ENCODE results near the gene HMGN4.

Gene HMGN4

DNA sequence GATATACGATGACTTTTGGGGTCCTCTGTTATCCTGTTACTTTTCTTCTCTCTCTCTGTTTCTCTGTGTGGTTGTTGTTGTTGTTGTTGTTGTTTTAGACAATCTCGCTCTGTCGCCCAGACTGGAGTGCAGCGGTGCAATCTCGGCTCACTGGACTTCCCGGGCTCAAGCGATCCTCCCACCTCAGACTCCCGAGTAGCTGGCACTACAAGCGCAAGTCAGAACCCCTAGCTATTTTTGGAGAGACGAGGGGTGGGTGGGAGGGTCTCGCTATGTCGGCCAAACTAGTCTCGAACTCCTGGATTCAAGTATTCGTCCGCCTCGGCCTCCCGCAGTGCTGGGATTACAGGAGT is 39.5 kb downstream of the HMGN4 start:
- no peak for DNase-seq (ENCODE audit: low read depth in 2 of 2)

DNA sequence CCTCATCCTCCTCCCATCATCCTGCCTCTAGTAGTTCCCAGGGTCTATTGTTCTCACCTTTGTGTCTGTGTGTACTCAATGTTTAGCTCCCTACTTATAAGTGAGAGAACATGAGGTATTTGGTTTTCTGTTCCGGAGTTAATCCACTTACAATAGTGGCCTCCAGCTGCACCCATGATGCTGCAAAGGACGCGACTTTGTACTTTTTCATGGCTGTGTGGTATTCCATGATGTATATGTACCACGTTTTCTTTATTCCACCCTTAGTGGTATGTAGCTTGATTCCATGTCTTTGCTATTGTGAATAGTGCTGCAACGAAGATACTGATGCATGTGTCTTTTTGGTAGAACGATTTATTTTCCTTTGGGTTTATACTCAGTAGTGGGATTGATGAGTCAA is 40.1 kb downstream of the HMGN4 start:
- no peak for DNase-seq (ENCODE audit: low read depth in 2 of 2)

DNA sequence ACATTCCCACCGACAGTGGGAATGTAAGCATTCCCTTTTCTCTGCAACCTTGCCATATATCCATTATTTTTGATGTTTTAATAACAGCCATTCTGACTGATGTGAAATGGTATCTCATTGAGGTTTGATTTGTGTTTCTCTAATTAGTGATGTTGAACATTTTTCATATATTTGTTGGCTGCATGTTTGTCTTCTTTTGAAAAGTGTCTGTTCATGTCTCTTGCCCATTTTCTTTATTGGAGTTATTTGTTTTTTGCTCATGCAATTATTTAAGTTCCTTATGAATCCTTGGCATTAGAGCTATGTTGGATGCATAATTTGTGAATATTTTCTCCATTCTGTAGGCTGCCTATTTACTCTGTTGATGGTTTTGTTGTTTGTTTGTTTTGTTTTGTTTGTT is 40.6 kb downstream of the HMGN4 start:
- DNase-seq (ENCODE audit: low read depth in 2 of 2): no peak

DNA sequence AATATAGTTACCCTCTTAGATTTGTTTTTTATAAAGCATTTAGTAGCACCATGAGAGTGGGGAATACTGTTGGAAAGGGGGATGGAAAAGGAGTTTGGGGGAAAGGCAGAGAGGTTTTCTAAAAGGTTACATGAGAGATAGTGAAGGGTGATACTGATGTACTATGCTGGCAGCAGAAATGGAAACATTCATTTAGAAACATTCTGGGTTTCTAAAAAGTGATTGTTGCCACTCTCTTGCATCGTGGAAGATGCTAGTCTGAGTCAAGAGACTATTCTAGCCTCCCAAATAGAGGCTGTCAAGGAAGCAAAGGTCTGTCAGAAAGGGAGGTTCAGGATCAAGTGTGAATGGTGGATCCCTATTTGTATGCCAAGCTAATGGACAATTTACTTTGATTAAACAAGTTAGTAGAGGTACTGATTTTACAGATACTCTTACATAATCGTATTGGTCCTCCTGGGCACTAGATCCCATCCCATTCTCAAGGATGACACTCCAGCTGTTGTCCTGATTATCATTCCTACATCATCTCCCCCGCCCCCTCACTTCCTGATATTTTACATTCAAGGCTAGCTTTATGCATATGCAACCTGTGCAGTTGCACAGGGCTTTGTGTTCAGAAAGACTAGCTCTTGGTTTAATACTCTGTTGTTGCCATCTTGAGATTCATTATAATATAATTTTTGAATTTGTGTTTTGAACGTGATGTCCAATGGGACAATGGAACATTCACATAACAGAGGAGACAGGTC is 43.2 kb downstream of the HMGN4 start:
- no peak for DNase-seq (ENCODE audit: low read depth in 2 of 2)

DNA sequence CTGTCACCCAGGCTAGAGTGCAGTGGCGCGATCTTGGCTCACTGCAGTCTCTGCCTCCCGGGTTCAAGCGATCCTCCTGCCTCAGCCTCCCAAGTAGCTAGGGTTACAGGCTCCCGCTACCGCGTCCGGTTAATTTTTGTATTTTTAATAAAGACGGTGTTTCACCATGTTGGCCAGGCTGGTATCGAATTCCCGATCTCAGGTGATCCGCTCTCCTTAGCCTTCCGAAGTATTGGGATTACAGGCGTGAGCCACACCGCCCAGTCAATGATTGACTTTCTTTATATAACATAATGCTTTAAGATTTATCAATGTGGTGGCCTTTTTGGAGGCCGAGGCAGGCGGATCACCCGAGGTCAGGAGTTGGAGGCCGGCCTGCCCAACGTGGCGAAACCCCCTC is 50.8 kb downstream of the HMGN4 start:
- no peak for DNase-seq (ENCODE audit: low read depth in 2 of 2)

DNA sequence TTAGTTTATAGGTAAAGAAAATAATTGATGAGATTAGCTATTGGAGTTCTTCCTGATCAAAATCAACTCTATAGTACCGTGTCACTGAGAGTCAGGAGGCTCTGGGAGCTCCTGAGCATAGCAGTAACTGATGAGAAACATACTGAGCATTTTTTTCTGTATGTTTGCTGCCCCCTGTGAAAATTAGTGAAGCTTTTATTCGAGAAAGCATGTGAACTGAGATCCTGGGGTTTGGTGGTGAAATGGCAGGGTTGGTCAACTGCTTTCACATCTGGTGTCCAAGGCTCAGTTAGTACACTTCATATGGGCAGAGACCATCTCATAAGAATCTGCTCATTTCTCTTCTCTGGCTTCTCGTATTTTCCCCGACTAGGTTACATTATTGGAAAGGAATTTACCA is 54.5 kb downstream of the HMGN4 start:
- DNase-seq (ENCODE audit: low read depth in 2 of 2): no peak

DNA sequence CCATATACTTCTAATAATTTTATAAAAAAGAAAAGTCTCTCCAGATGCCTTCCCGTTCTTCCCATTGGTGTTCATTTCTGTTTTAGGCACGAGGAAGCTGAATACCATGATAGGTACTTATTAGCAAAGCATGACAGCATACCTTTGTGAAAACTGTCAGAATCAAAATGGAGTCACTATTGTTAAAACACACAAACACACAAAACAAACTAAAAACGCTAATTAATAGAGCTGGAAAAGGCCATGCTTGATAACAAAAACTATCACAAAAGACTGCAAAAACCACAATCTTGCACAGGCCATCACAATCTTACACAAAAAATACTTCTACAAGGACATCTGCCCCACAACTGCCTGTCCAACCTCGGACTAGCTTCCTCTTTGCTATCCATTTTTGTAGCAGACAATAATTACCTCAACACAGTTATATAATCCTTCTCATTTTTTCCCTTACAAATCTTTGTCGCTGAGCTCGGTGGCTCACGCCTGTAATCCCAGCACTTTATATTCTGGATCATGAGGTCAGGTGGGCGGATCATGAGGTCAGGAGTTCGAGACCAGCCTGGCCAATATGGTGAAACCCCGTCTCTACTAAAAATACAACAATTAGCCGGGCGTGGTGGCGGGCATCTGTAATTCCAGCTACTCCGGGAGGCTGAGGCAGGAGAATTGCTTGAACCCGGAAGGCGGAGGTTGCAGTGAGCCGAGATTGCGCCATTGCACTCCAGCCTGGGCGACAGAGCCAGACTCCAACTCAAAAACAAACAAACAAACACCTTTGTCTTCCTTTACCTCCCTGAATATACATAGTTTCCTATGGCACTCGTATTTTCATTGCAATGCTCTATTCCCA is 55.3 kb downstream of the HMGN4 start:
- DNase-seq (ENCODE audit: low read depth in 2 of 2): no peak

DNA sequence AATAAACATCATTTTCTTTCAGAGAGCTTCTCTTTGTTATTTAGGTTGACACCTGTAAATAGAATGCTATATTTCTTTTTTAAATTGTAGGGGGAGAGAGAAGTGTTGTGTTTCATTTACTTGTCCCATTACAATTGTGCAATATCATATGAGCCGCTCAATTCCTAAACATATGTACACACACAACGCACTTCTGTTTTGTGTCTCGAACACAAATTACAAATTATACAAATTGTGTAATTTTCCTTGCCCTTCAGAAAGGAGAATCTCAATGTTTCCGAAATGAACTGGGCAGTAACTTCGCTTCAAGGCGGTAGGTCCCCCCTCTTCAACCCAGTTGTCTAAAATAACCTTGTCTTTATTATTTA is 55.9 kb downstream of the HMGN4 start:
- DNase-seq (ENCODE audit: low read depth in 2 of 2): no peak

DNA sequence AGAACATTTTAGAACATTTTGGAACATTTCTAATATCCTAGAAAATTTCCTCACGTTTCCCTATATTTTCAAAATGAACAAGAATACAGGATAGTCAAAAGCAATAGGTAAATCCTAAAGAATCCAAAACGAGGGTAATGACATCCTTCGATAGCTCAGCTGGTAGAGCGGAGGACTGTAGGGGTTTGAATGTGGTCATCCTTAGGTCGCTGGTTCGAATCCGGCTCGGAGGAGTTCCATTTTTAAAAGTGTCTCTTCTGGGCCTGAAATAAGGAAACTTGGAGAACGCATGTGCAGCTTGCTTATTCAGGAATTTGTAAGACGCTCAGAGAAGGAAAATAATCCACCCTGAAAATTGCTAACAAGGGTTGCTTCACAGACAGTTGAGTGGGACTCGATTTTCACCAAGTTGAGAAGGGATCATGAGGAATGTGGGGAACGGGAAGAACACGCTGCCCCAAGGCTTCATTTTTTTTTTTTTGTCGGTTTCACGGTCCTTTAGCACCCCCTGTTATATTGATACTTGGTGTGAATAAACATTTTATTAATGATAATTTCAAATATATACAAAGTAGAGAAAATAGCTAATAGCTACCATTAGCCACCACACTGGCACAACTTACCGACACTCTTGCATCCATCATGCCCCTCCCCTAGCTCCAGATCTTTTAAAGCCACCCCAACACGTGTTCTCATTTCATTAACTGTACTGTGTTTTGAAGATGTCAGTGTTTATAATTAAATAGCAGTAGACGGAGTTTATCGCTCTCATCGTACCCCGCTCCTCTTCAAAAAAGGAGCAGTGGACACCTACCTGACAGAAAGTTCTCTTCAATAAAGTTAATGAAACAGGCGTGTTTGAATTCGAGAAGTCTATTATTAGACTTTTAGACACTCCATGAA is 56.8 kb downstream of the HMGN4 start:
- DNase-seq (ENCODE audit: low read depth in 2 of 2): no peak

DNA sequence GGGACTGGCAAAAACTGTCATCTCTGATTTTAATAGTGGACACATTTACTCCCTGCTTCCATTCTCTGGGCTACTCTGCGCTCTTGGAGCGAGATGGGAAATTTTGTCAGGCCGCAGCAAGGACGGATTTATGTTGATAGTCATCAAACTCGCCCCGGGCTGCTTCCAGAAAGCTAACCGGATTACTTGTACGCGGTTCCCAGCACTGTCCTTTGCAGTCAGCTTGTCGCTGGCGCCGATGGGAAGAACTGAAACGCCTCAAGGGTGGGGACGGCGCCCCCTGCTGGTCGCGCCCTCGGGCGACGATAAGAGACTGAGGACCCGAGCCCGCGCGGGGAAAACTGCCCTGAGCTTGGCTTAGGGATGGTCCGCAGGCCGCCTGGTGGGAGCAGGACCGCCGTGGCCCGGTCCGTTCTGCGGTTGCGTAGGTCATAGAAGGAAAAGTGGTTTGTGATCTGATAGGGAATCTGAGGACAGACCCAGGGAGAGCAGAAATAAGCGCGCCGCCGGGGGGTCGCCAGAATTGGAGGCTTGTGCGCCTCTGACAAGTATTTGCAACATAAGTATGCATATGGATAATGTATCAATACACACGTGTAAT is 57.6 kb downstream of the HMGN4 start:
- peak; percentile 65 to 86 for DNase-seq (ENCODE audit: low read depth in 2 of 2)
